ENCODE measurements around the gene C4orf50. TPM values are rescaled to one million over a fixed set of nuclear protein-coding genes. Genes with fewer than 3 reads are reported as not detected.

Gene C4orf50
- total RNA-seq, 1 experiment from 2014 or later: 0.17 TPM

GRCh38 chr4:5933996-5934831, 84.0 kb downstream of the C4orf50 start:
- no peaks in the 10 kb centered on the region for H3K9me3 Mint-ChIP-seq
- no peak overlapping the region for H3K27ac Mint-ChIP-seq

More at GRCh38 chr4:5933996-5934831, 84.0 kb downstream of the C4orf50 start:
- H3K36me3 Mint-ChIP-seq (ENCODE audit: insufficient read depth in 1 of 3, low read depth in 3 of 3): no peaks in the 10 kb centered on the region
- H2BK120ac ChIP-seq (ENCODE audit: low read depth, low read length, poor library complexity, severe bottlenecking): no peak overlapping the region
- no peak overlapping the region for H3K4ac ChIP-seq (ENCODE audit: low read depth, low read length)
- H3K27ac ChIP-seq (ENCODE audit: insufficient read length, low read depth, low read length): no peak overlapping the region
- no peak overlapping the region for H2AK5ac ChIP-seq (ENCODE audit: insufficient read length, low read length)
- no peaks in the 10 kb centered on the region for H4K20me1 ChIP-seq (ENCODE audit: control insufficient read depth, insufficient read depth, insufficient read length)
- H3K14ac ChIP-seq (ENCODE audit: insufficient read depth, low read length): no peak overlapping the region
- no peak overlapping the region for H3K23ac ChIP-seq (ENCODE audit: insufficient read length, low read depth, low read length)
- TF ChIP-seq, protein P1, sequence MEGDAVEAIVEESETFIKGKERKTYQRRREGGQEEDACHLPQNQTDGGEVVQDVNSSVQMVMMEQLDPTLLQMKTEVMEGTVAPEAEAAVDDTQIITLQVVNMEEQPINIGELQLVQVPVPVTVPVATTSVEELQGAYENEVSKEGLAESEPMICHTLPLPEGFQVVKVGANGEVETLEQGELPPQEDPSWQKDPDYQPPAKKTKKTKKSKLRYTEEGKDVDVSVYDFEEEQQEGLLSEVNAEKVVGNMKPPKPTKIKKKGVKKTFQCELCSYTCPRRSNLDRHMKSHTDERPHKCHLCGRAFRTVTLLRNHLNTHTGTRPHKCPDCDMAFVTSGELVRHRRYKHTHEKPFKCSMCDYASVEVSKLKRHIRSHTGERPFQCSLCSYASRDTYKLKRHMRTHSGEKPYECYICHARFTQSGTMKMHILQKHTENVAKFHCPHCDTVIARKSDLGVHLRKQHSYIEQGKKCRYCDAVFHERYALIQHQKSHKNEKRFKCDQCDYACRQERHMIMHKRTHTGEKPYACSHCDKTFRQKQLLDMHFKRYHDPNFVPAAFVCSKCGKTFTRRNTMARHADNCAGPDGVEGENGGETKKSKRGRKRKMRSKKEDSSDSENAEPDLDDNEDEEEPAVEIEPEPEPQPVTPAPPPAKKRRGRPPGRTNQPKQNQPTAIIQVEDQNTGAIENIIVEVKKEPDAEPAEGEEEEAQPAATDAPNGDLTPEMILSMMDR (conservative IDR thresholded peaks at IDR 0.05): no peak
- no peak overlapping the region for H4K5ac ChIP-seq (ENCODE audit: insufficient read length, low read depth, low read length)
- H3K4me1 ChIP-seq (ENCODE audit: insufficient read depth, low read length): peaks cover 3% of the 10 kb centered on the region; the same call in 1 of the 2 replicates
- no peaks in the 10 kb centered on the region for H3K9me3 ChIP-seq (ENCODE audit: control insufficient read depth, low read depth, low read length)
- H3K9ac ChIP-seq (ENCODE audit: extremely low read depth, insufficient read length, low read length): no peak overlapping the region
- no peak overlapping the region for H2BK5ac ChIP-seq (ENCODE audit: insufficient read length, low read length)
- H3K27me3 Mint-ChIP-seq (ENCODE audit: low read depth): peaks cover 45% of the 10 kb centered on the region
- WGBS (ENCODE audit: extremely low coverage, insufficient read length, low lambda C conversion rate): no CpG with 5 or more reads among the region's 16 CpGs
- H2BK20ac ChIP-seq (ENCODE audit: low read depth, low read length, poor library complexity, severe bottlenecking): no peak overlapping the region
- no peak overlapping the region for H3T11ph ChIP-seq (ENCODE audit: low read length)
- no peak overlapping the region for H3K18ac ChIP-seq (ENCODE audit: insufficient read length, low read depth, low read length)
- H3K4me1 Mint-ChIP-seq: peaks cover 16 to 24% of the 10 kb centered on the region in 2 experiments
- H4K91ac ChIP-seq (ENCODE audit: insufficient read length, low read depth, low read length): no peak overlapping the region
- no peaks in the 10 kb centered on the region for H3K27me3 ChIP-seq (ENCODE audit: insufficient read depth, low read length)
- H3K23me2 ChIP-seq (ENCODE audit: insufficient read length, low read depth, low read length, poor library complexity, severe bottlenecking): no peaks in the 10 kb centered on the region
- H3K79me2 ChIP-seq (ENCODE audit: insufficient read depth, low read length): no peaks in the 10 kb centered on the region
- H2BK12ac ChIP-seq (ENCODE audit: insufficient read length, low read depth, low read length): no peak overlapping the region
- H2BK15ac ChIP-seq (ENCODE audit: low read depth, low read length): no peak overlapping the region
- H3K4me2 ChIP-seq (ENCODE audit: insufficient read depth, insufficient read length, low read length): no peak overlapping the region
- H2AFZ ChIP-seq (ENCODE audit: low read length): no peak overlapping the region
- no peak overlapping the region for H3K4me3 Mint-ChIP-seq
- peak; percentile 15 for DNase-seq
- no peaks in the 10 kb centered on the region for H3K79me1 ChIP-seq (ENCODE audit: insufficient read depth, low read depth, low read length, poor library complexity, severe bottlenecking)
- no peak overlapping the region for H4K8ac ChIP-seq (replicated peaks; ENCODE audit: insufficient read length, low read depth, low read length)
- H3K56ac ChIP-seq (ENCODE audit: insufficient read length, low read depth, low read length): no peak overlapping the region

Measured in H9 (cell line).